Measurements from ENCODE around the gene PRTG. TPM values are rescaled to one million over a fixed set of nuclear protein-coding genes. Genes with fewer than 3 reads are reported as not detected.

The PRTG gene
- total and polyA plus RNA-seq, 3 experiments from 2014 or later, result not detected

DNA sequence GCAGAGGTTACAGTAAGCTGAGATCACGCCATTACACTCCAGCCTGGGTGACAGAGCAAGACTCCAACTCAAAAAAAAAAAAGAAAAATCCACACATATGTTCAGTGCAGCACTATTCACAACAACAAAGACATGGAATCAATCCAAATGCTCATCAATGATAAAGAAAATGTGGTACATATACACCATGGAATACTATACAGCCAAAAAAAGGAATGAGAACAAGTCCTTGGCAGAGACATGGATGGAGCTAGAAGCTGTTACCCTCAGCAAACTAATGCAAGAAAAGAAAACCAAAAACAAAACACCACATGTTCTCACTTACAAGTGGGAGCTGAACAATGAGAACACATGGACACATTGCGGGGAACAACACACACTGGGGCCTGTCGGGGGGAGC lies 180.4 kb downstream of the PRTG start:
- Mint-ChIP-seq H3K27ac (no peak overlapping the region), H3K9me3 (peaks cover 9 to 21% (median 11%) of the 10 kb centered on the region in 5 donors), H3K36me3 (peaks cover 0 to 5% (median 0%) of the 10 kb centered on the region in 3 donors), H3K4me1 (no peaks in the 10 kb centered on the region), H3K27me3 (peaks cover 0 to 3% of the 10 kb centered on the region in 2 donors), H3K4me3 (no peak overlapping the region)
- Histone ChIP-seq H3K36me3 (ENCODE audit: insufficient read depth, low read length) (no peaks in the 10 kb centered on the region), H3K27ac (ENCODE audit: low read depth, low read length) (no peak overlapping the region), H3K4me3 (ENCODE audit: low read length) (no peak overlapping the region), H3K4me1 (ENCODE audit: insufficient read depth, low read length) (no peaks in the 10 kb centered on the region), H3K27me3 (ENCODE audit: insufficient read depth, low read length, poor library complexity, severe bottlenecking) (no peaks in the 10 kb centered on the region), H3K9me3 (ENCODE audit: low read length) (no peaks in the 10 kb centered on the region)
- ChIA-PET POLR2A (no interaction called here), CTCF (no interaction called here)
- no peak for DNase-seq

Other genes starting within 250 kb of the PRTG start
- gene DNAAF4, start 234.9 kb downstream of the PRTG start, total RNA-seq, result under 1 TPM; 0.53 to 0.85 TPM
- not detected for gene DNAAF4, start 234.9 kb downstream of the PRTG start, polyA plus RNA-seq
- under 1 TPM in 1 of 2 experiments, not detected in 1; 0.07 TPM for gene PYGO1, start 154.8 kb downstream of the PRTG start, total RNA-seq
- gene PYGO1, start 154.8 kb downstream of the PRTG start, polyA plus RNA-seq, result not detected

Measured in CD8-positive, alpha-beta memory T cell (primary cell).